ENCODE measurements around the gene TDRD12.

DNA sequence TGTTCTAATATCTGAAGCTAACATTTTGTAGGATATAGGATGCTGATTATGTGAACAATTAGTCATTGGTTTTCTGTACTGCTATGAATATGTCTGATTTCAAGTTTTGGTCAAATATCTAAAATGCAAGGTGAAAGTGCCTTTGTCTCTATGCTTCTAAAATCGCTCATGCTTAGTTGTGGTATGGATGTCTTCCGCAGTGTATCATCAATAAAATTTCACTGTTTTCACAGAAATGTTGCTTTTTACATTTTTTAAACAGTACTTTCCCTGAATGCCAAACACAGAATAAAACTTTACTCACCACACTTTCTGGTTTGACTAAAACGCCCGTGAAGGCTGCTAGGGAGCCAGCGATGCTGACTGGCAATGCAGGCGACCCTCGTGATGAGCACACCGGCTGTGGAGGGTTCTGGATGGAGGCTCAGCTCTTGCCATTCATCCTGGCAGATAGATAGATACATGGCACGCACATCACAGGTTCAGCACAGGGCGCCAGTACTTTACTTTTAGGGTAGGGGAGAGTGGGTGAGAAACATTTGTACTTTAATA is 109.9 kb downstream of the TDRD12 start:
- TF ChIP-seq, protein P1, sequence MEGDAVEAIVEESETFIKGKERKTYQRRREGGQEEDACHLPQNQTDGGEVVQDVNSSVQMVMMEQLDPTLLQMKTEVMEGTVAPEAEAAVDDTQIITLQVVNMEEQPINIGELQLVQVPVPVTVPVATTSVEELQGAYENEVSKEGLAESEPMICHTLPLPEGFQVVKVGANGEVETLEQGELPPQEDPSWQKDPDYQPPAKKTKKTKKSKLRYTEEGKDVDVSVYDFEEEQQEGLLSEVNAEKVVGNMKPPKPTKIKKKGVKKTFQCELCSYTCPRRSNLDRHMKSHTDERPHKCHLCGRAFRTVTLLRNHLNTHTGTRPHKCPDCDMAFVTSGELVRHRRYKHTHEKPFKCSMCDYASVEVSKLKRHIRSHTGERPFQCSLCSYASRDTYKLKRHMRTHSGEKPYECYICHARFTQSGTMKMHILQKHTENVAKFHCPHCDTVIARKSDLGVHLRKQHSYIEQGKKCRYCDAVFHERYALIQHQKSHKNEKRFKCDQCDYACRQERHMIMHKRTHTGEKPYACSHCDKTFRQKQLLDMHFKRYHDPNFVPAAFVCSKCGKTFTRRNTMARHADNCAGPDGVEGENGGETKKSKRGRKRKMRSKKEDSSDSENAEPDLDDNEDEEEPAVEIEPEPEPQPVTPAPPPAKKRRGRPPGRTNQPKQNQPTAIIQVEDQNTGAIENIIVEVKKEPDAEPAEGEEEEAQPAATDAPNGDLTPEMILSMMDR (conservative IDR thresholded peaks at IDR 0.05) = no peak
- no peak for TF ChIP-seq EZH2 (IDR thresholded peaks at IDR 0.05; ENCODE audit: low read depth)

Measured in PC-9 (cell line).